HEK293 (cell line): ENCODE data around the gene WDR6.

Source experiments
- GFI1B ChIP-seq: fragments of 450-650 bp; formaldehyde crosslinking; IDR thresholded peaks from 2 replicates; pipeline ENCODE4 v1.5.1; 2016; ENCODE audit warnings: missing biosample characterization, missing genetic modification characterization
- GLI4 ChIP-seq: fragments of 450-650 bp; formaldehyde crosslinking; IDR thresholded peaks from 2 replicates; pipeline ENCODE4 v1.5.1; 2016; ENCODE audit warnings: missing biosample characterization, missing genetic modification characterization
- TRIM28 ChIP-seq: IDR thresholded peaks from 2 replicates; pipeline ENCODE4 v1.6.1; 2011; ENCODE audit warnings: low read length, control low read depth, borderline replicate concordance
- ZBTB21 ChIP-seq: fragments of 450-650 bp; formaldehyde crosslinking; IDR thresholded peaks from 2 replicates; pipeline ENCODE4 v1.5.1; 2017; ENCODE audit warnings: missing biosample characterization, missing genetic modification characterization
- ZFP37 ChIP-seq: fragments of 450-650 bp; formaldehyde crosslinking; IDR thresholded peaks from 2 replicates; pipeline ENCODE4 v1.5.1; 2016; ENCODE audit warnings: missing biosample characterization, missing genetic modification characterization
- ZNF155 ChIP-seq: fragments of 450-650 bp; formaldehyde crosslinking; IDR thresholded peaks from 2 replicates; pipeline ENCODE4 v1.5.1; 2016; ENCODE audit warnings: missing biosample characterization, missing genetic modification characterization
- ZNF157 ChIP-seq: fragments of 450-650 bp; formaldehyde crosslinking; IDR thresholded peaks from 2 replicates; pipeline ENCODE4 v1.5.1; 2016; ENCODE audit warnings: missing biosample characterization, missing genetic modification characterization
- ZNF174 ChIP-seq: fragments of 450-650 bp; formaldehyde crosslinking; IDR thresholded peaks from 2 replicates; pipeline ENCODE4 v1.5.0; 2017; ENCODE audit warnings: missing biosample characterization, mild to moderate bottlenecking, missing genetic modification characterization
- ZNF274 ChIP-seq, 2 experiments: fragments of 200-500 bp in 1 of 2; fragments of 450-650 bp in 1 of 2; sonication (Bioruptor generic) in 1 of 2; formaldehyde crosslinking in 1 of 2; IDR thresholded peaks; 2 replicates each; pipeline versions ENCODE4 v1.5.1 to v1.6.1; 2014 to 2016; ENCODE audit warnings: borderline replicate concordance in 1 of 2, inconsistent platforms in 1 of 2, low read length in 1 of 2, missing biosample characterization in 1 of 2, missing genetic modification characterization in 1 of 2
- ZNF433 ChIP-seq: fragments of 450-650 bp; formaldehyde crosslinking; IDR thresholded peaks from 2 replicates; pipeline ENCODE4 v1.5.1; 2016; ENCODE audit warnings: missing biosample characterization, missing genetic modification characterization, low read depth
- ZNF626 ChIP-seq: fragments of 450-650 bp; sonication (Bioruptor Pico); formaldehyde crosslinking; IDR thresholded peaks from 2 replicates; pipeline ENCODE4 v1.5.1; 2018; ENCODE audit warnings: missing biosample characterization, missing genetic modification characterization, inconsistent platforms
- ZNF670 ChIP-seq: fragments of 450-650 bp; formaldehyde crosslinking; IDR thresholded peaks from 2 replicates; pipeline ENCODE4 v1.5.1; 2016; ENCODE audit warnings: missing biosample characterization, missing genetic modification characterization, low read depth
- ZNF768 ChIP-seq: fragments of 450-650 bp; formaldehyde crosslinking; IDR thresholded peaks from 2 replicates; pipeline ENCODE4 v1.5.1; 2018; ENCODE audit warnings: missing biosample characterization, mild to moderate bottlenecking, missing genetic modification characterization
- ZNF830 ChIP-seq: fragments of 450-650 bp; IDR thresholded peaks from 2 replicates; pipeline ENCODE4 v1.5.0; 2018; ENCODE audit warnings: missing biosample characterization, missing genetic modification characterization, low read depth, mild to moderate bottlenecking, moderate library complexity
- ZSCAN23 ChIP-seq: fragments of 450-650 bp; formaldehyde crosslinking; IDR thresholded peaks from 2 replicates; pipeline ENCODE4 v1.5.1; 2016; ENCODE audit warnings: missing biosample characterization, missing genetic modification characterization
- ZSCAN30 ChIP-seq: fragments of 450-650 bp; IDR thresholded peaks from 2 replicates; pipeline ENCODE4 v1.5.1; 2018; ENCODE audit warnings: missing biosample characterization, mild to moderate bottlenecking, missing genetic modification characterization, moderate library complexity
- TF ChIP-seq, protein P1 (sequence below): fragments of 450-650 bp; formaldehyde crosslinking; IDR thresholded peaks from 2 replicates; pipeline ENCODE4 v1.5.1; 2016; ENCODE audit warnings: missing biosample characterization, missing genetic modification characterization
- TF ChIP-seq, protein P2 (sequence below): fragments of 450-650 bp; formaldehyde crosslinking; IDR thresholded peaks from 2 replicates; pipeline ENCODE4 v1.5.1; 2016; ENCODE audit warnings: missing biosample characterization, missing genetic modification characterization
- TF ChIP-seq, protein P3 (sequence below): fragments of 450-650 bp; formaldehyde crosslinking; conservative IDR thresholded peaks from 2 replicates; pipeline ENCODE4 v1.5.1; 2016; ENCODE audit warnings: low read depth, missing biosample characterization, missing genetic modification characterization
- TF ChIP-seq, protein P4 (sequence below): IDR thresholded peaks from 2 replicates; pipeline ENCODE4 v1.6.1; 2011; ENCODE audit warnings: mild to moderate bottlenecking, low read depth, low read length, borderline replicate concordance
- TF ChIP-seq, protein P5 (sequence below): fragments of 450-650 bp; formaldehyde crosslinking; IDR thresholded peaks from 2 replicates; pipeline ENCODE4 v1.5.1; 2017; ENCODE audit warnings: missing biosample characterization, missing genetic modification characterization
- TF ChIP-seq, protein P6 (sequence below): fragments of 450-650 bp; formaldehyde crosslinking; IDR thresholded peaks from 2 replicates; pipeline ENCODE4 v1.5.1; 2016; ENCODE audit warnings: missing biosample characterization, missing genetic modification characterization

Gene WDR6

DNA sequence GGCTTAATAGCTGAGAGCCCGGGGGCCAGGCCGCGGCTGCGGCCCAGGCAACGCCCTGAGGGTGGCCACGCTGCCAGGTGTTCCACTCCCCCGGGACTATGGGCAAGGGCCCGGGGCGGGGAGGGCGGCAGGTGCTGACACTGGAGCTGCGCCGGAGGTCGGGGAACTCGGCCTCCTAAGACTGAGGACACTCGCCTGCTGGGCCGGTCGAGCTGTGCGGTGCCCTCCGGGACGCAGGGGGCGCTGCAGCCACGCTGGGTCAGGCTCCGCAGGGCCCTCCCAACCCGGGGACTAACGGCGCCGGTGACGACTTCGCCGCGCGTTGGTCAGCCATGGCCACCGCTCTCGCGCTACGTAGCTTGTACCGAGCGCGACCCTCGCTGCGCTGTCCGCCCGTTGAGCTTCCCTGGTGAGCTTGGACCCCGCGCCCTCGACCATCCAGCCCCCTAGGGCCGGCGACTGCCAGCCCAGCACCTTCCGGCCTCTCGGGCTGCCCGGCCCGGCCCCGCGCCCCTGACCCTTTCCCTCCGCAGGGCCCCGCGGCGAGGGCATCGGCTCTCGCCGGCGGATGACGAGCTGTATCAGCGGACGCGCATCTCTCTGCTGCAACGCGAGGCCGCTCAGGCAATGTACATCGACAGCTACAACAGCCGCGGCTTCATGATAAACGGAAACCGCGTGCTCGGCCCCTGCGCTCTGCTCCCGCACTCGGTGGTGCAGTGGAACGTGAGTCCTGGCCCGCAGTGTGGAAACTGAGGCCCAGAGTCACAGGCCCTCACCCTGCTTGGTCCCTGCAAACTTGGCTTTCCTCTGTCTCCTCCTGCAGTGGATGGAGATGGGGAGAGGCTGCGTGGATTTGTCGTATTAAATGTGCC lies 14.9 kb downstream of the WDR6 start, which contains the start of gene NDUFAF3 (continued):
- TF ChIP-seq ZBTB21 (tag by site-specific recombination) (peak; percentile 67), ZNF274 (IDR thresholded peaks at IDR 0.05; ENCODE audit: low read length) (no peak), ZNF274 (tag by site-specific recombination; IDR thresholded peaks at IDR 0.05; ENCODE audit: borderline replicate concordance) (no peak), ZSCAN23 (tag by site-specific recombination) (no peak), ZNF830 (tag by site-specific recombination) (no peak), ZNF626 (no peak), ZFP37 (peak; percentile 79), ZNF768 (tag by site-specific recombination) (no peak), ZSCAN30 (peak; percentile 89), TRIM28 (0 out of 2 replicates have a peak, but pooled peaks have one; percentile 32), GLI4 (tag by site-specific recombination) (no peak), ZNF174 (no peak), ZNF433 (tag by site-specific recombination) (no peak), ZNF157 (no peak), ZNF155 (tag by site-specific recombination) (no peak), GFI1B (tag by site-specific recombination) (no peak), ZNF670 (tag by site-specific recombination) (no peak)
- TF ChIP-seq, protein P1, sequence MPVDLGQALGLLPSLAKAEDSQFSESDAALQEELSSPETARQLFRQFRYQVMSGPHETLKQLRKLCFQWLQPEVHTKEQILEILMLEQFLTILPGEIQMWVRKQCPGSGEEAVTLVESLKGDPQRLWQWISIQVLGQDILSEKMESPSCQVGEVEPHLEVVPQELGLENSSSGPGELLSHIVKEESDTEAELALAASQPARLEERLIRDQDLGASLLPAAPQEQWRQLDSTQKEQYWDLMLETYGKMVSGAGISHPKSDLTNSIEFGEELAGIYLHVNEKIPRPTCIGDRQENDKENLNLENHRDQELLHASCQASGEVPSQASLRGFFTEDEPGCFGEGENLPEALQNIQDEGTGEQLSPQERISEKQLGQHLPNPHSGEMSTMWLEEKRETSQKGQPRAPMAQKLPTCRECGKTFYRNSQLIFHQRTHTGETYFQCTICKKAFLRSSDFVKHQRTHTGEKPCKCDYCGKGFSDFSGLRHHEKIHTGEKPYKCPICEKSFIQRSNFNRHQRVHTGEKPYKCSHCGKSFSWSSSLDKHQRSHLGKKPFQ (tag by site-specific recombination), result no peak; the same call in 1 of the 2 replicates
- TF ChIP-seq, protein P2, sequence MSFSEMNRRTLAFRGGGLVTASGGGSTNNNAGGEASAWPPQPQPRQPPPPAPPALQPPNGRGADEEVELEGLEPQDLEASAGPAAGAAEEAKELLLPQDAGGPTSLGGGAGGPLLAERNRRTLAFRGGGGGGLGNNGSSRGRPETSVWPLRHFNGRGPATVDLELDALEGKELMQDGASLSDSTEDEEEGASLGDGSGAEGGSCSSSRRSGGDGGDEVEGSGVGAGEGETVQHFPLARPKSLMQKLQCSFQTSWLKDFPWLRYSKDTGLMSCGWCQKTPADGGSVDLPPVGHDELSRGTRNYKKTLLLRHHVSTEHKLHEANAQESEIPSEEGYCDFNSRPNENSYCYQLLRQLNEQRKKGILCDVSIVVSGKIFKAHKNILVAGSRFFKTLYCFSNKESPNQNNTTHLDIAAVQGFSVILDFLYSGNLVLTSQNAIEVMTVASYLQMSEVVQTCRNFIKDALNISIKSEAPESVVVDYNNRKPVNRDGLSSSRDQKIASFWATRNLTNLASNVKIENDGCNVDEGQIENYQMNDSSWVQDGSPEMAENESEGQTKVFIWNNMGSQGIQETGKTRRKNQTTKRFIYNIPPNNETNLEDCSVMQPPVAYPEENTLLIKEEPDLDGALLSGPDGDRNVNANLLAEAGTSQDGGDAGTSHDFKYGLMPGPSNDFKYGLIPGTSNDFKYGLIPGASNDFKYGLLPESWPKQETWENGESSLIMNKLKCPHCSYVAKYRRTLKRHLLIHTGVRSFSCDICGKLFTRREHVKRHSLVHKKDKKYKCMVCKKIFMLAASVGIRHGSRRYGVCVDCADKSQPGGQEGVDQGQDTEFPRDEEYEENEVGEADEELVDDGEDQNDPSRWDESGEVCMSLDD (tag by site-specific recombination), result no peak
- TF ChIP-seq, protein P3, sequence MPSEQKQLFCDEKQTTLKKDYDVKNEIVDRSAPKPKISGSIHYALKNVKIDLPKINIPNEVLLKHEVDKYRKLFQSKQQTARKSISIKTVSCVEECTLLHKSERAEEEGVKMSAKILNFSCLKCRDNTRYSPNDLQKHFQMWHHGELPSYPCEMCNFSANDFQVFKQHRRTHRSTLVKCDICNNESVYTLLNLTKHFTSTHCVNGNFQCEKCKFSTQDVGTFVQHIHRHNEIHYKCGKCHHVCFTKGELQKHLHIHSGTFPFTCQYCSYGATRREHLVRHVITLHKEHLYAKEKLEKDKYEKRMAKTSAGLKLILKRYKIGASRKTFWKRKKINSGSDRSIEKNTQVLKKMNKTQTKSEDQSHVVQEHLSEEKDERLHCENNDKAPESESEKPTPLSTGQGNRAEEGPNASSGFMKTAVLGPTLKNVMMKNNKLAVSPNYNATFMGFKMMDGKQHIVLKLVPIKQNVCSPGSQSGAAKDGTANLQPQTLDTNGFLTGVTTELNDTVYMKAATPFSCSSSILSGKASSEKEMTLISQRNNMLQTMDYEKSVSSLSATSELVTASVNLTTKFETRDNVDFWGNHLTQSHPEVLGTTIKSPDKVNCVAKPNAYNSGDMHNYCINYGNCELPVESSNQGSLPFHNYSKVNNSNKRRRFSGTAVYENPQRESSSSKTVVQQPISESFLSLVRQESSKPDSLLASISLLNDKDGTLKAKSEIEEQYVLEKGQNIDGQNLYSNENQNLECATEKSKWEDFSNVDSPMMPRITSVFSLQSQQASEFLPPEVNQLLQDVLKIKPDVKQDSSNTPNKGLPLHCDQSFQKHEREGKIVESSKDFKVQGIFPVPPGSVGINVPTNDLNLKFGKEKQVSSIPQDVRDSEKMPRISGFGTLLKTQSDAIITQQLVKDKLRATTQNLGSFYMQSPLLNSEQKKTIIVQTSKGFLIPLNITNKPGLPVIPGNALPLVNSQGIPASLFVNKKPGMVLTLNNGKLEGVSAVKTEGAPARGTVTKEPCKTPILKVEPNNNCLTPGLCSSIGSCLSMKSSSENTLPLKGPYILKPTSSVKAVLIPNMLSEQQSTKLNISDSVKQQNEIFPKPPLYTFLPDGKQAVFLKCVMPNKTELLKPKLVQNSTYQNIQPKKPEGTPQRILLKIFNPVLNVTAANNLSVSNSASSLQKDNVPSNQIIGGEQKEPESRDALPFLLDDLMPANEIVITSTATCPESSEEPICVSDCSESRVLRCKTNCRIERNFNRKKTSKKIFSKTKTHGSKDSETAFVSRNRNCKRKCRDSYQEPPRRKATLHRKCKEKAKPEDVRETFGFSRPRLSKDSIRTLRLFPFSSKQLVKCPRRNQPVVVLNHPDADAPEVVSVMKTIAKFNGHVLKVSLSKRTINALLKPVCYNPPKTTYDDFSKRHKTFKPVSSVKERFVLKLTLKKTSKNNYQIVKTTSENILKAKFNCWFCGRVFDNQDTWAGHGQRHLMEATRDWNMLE, result no peak
- TF ChIP-seq, protein P4, sequence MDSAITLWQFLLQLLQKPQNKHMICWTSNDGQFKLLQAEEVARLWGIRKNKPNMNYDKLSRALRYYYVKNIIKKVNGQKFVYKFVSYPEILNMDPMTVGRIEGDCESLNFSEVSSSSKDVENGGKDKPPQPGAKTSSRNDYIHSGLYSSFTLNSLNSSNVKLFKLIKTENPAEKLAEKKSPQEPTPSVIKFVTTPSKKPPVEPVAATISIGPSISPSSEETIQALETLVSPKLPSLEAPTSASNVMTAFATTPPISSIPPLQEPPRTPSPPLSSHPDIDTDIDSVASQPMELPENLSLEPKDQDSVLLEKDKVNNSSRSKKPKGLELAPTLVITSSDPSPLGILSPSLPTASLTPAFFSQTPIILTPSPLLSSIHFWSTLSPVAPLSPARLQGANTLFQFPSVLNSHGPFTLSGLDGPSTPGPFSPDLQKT, result no peak
- TF ChIP-seq, protein P5, sequence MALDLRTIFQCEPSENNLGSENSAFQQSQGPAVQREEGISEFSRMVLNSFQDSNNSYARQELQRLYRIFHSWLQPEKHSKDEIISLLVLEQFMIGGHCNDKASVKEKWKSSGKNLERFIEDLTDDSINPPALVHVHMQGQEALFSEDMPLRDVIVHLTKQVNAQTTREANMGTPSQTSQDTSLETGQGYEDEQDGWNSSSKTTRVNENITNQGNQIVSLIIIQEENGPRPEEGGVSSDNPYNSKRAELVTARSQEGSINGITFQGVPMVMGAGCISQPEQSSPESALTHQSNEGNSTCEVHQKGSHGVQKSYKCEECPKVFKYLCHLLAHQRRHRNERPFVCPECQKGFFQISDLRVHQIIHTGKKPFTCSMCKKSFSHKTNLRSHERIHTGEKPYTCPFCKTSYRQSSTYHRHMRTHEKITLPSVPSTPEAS (tag by site-specific recombination), result peak; percentile 32; the same call in 1 of the 2 replicates
- TF ChIP-seq, protein P6, sequence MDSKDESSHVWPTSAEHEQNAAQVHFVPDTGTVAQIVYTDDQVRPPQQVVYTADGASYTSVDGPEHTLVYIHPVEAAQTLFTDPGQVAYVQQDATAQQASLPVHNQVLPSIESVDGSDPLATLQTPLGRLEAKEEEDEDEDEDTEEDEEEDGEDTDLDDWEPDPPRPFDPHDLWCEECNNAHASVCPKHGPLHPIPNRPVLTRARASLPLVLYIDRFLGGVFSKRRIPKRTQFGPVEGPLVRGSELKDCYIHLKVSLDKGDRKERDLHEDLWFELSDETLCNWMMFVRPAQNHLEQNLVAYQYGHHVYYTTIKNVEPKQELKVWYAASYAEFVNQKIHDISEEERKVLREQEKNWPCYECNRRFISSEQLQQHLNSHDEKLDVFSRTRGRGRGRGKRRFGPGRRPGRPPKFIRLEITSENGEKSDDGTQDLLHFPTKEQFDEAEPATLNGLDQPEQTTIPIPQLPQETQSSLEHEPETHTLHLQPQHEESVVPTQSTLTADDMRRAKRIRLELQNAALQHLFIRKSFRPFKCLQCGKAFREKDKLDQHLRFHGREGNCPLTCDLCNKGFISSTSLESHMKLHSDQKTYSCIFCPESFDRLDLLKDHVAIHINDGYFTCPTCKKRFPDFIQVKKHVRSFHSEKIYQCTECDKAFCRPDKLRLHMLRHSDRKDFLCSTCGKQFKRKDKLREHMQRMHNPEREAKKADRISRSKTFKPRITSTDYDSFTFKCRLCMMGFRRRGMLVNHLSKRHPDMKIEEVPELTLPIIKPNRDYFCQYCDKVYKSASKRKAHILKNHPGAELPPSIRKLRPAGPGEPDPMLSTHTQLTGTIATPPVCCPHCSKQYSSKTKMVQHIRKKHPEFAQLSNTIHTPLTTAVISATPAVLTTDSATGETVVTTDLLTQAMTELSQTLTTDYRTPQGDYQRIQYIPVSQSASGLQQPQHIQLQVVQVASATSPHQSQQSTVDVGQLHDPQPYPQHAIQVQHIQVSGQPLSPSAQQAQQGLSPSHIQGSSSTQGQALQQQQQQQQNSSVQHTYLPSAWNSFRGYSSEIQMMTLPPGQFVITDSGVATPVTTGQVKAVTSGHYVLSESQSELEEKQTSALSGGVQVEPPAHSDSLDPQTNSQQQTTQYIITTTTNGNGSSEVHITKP, result peak; percentile 68; the same call in 1 of the 2 replicates
